Measurements from ENCODE around the gene OR6J1.

DNA sequence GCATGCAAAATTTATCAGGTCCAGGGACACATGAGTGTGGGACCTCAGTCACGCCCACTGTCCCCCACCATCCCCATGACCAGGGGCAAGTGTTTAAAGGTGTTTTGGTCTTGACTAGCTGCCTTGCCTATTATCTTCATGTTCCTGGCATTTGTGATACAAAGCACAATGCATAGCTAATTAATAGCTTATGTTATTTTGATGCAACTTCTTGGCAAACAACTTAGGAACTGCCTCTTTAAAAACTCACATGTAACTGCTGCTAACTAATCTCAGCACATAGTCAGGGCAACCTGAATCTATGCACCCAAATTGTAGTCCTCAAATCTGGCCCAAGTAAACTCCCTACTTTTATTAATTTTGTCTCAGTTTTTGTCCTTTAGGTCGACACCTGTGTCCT is 7.4 kb upstream of the OR6J1 start:
- TF ChIP-seq, protein P1, sequence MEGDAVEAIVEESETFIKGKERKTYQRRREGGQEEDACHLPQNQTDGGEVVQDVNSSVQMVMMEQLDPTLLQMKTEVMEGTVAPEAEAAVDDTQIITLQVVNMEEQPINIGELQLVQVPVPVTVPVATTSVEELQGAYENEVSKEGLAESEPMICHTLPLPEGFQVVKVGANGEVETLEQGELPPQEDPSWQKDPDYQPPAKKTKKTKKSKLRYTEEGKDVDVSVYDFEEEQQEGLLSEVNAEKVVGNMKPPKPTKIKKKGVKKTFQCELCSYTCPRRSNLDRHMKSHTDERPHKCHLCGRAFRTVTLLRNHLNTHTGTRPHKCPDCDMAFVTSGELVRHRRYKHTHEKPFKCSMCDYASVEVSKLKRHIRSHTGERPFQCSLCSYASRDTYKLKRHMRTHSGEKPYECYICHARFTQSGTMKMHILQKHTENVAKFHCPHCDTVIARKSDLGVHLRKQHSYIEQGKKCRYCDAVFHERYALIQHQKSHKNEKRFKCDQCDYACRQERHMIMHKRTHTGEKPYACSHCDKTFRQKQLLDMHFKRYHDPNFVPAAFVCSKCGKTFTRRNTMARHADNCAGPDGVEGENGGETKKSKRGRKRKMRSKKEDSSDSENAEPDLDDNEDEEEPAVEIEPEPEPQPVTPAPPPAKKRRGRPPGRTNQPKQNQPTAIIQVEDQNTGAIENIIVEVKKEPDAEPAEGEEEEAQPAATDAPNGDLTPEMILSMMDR (IDR thresholded peaks at IDR 0.05 in 8 of 11, conservative IDR thresholded peaks at IDR 0.05 in 3 of 11) = no peak
- TF ChIP-seq POLR2A (IDR thresholded peaks at IDR 0.05) = no peak

Data from spleen (tissue), 7 donors.